ENCODE results near the gene MFNG.

Gene MFNG

GRCh38 chr22:37453696-37454095 lies 32.5 kb downstream of the MFNG start:
- no peak for DNase-seq

GRCh38 chr22:37451218-37451617 lies 35.0 kb downstream of the MFNG start:
- no peak for DNase-seq

- no peak for DNase-seq
Measured at GRCh38 chr22:37449331-37450001, 36.7 kb downstream of the MFNG start.

GRCh38 chr22:37448516-37449127 lies 37.6 kb downstream of the MFNG start:
- DNase-seq: peak in 3 of 58 donors; percentile 10 to 20 (median 14)

- DNase-seq: no peak
Measured at GRCh38 chr22:37445501-37445900, 40.7 kb downstream of the MFNG start.

- no peak for DNase-seq
Measured at GRCh38 chr22:37443977-37444376, 42.2 kb downstream of the MFNG start.

- peak in 1 of 58 donors; percentile 21 for DNase-seq
Measured at GRCh38 chr22:37443086-37443485, 43.1 kb downstream of the MFNG start.

GRCh38 chr22:37442537-37442936 lies 43.6 kb downstream of the MFNG start:
- DNase-seq: no peak

GRCh38 chr22:37442135-37442534 lies 44.0 kb downstream of the MFNG start:
- no peak for DNase-seq

- DNase-seq: no peak
Measured at GRCh38 chr22:37440875-37441274, 45.3 kb downstream of the MFNG start.

- no peak for DNase-seq
Measured at GRCh38 chr22:37439347-37439746, 46.8 kb downstream of the MFNG start.

GRCh38 chr22:37435970-37436603 lies 50.1 kb downstream of the MFNG start:
- DNase-seq: no peak

- DNase-seq: no peak
Measured at GRCh38 chr22:37433786-37434185, 52.4 kb downstream of the MFNG start.

GRCh38 chr22:37432708-37433054 lies 53.5 kb downstream of the MFNG start:
- DNase-seq: no peak

- no peak for DNase-seq
Measured at GRCh38 chr22:37431801-37432707, 54.1 kb downstream of the MFNG start.

- no peak for DNase-seq
Measured at GRCh38 chr22:37431366-37431765, 54.8 kb downstream of the MFNG start.

GRCh38 chr22:37430941-37431340 lies 55.2 kb downstream of the MFNG start:
- no peak for DNase-seq

GRCh38 chr22:37428649-37429586 lies 57.3 kb downstream of the MFNG start:
- peak in 8 of 58 donors; percentile 15 to 50 (median 20) for DNase-seq

- DNase-seq: no peak
Measured at GRCh38 chr22:37427711-37428635, 58.2 kb downstream of the MFNG start.
